ENCODE measurements around the gene NUDT16.

GRCh38 chr3:131386429-131387165 lies 5.0 kb downstream of the NUDT16 start:
- TF ChIP-seq POLR2A (IDR thresholded peaks at IDR 0.05) (no peak), CTCF (IDR thresholded peaks at IDR 0.05) (no peak)

Data from uterus (tissue), 2 donors.